Omental fat pad (tissue), 4 donors: Measurements from ENCODE around the gene RABGGTA. TPM values are rescaled to one million over a fixed set of nuclear protein-coding genes. Genes with fewer than 3 reads are reported as not detected.

ENCODE experiments used
- ATAC-seq: fragments of 150-250 bp; one replicate; pipeline ENCODE4 v1.9.1; 2016; ENCODE audit warnings: mild to moderate bottlenecking, moderate library complexity; ENCODE audit not compliant: low FRiP score
- DNase-seq: peaks from one replicate; pipeline ENCODE4 v3.0.0-alpha.2; 2019; ENCODE audit warnings: low spot score
- CTCF ChIP-seq, 3 donors: fragments of 450-650 bp; IDR thresholded peaks; one replicate each; pipeline ENCODE4 v1.5.1; 2016 to 2017; ENCODE audit warnings: antibody characterized with exemption in 3 of 3, mild to moderate bottlenecking in 3 of 3, moderate library complexity in 2 of 3
- total RNA-seq, 4 donors: library from RNA; depleted of rRNA; stranded (reverse); fragments of >200 nt; gene quantifications; one replicate each; pipeline ENCODE4 v1.1.0, GENCODE V29; 2016

Gene RABGGTA
- total RNA-seq, 4 donors from 2014 or later = 20.7 to 30.9 (median 25.0) TPM

DNA sequence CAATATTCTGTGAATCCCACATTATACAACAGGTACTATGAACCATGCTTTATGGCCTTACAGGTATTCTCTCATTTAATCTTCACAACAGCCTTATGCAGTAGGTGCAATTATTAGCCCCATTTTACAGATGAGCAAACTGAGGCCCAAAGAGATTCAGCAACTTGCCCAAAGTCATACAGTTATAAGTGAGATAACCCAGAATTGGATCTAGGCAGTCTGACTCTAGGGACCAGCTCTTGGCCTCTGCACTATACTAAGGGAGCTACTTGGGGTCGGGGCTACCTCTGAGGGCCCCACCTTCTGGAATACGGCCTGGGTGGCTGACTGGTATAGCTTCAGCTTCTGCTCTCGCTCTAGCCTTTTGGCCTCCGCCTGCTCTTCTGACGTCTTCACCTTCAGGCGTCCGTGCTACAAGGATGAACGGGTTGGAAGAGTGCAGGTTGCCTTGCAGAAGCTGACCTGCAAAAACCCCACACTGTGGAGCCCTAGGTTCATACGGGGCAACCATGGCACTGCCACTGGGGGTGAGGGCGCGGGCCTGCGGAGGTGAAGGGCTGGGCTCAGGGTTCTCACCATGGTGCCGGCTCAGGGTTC is 762 bp downstream of the RABGGTA start:
- TF ChIP-seq CTCF (IDR thresholded peaks at IDR 0.05) = no peak
- peak; percentile 7 for ATAC-seq
- DNase-seq = no peak

DNA sequence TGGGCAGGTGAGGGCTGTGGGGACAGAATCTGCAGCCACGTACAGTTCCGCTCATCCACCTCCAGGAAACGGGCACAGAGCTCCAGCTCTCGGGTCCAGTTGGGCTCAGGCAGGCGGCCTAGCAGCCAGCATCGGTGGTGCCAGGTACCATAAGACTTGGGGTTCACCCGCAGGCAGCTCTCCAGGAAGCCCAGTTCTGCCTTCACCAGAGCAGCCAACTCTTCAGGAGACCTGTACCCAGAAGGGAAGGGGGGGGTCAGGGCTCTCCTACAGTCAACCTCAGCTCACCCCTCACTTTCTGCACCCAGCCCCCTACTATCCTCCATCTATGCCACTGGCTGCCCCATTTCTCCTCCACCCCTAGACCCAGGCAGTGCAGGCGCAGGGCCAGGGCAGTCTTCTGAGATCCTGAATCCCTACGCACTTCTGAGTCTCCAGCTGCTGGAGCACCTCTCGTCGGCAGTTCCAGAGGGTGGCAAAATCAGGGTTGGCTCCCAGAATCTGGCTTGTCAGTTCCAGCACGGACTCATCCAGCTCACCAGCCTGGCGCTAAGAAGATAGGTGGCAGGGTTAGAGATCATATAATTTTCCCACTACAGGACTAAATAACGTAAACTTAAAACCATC is 1.4 kb downstream of the RABGGTA start:
- TF ChIP-seq CTCF (IDR thresholded peaks at IDR 0.05) = no peak
- ATAC-seq (no peak), DNase-seq (no peak)

- DNase-seq = no peak
- TF ChIP-seq CTCF (IDR thresholded peaks at IDR 0.05) = no peak
- ATAC-seq = no peak
Measured at GRCh38 chr14:24269368-24269767, 2.0 kb downstream of the RABGGTA start.

GRCh38 chr14:24268225-24268624 is 3.2 kb downstream of the RABGGTA start:
- DNase-seq = no peak
- no peak for ATAC-seq
- TF ChIP-seq CTCF (IDR thresholded peaks at IDR 0.05) = no peak

DNA sequence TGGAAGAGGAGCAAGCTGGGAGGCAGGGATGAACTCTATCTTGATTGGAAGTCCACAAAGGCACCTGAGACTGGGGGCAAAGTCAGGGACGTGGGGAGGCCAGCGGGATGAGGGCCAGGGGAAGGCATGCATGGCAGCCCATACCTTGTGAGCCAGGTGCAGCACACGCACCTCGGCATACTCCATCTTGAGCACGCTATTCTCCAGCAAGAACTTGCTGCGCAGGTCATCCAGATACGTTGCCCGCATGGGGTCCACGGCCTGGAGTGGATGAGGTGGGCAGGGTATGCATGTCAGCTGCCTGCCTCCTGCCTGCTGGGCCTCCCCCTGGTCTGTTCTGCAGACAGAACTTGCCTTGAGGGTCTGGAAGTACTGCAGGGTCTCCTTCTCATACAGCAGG is 3.9 kb downstream of the RABGGTA start:
- ATAC-seq (no peak), DNase-seq (no peak)
- TF ChIP-seq CTCF (IDR thresholded peaks at IDR 0.05) = no peak

- DNase-seq = no peak
- ATAC-seq = no peak
- TF ChIP-seq CTCF (IDR thresholded peaks at IDR 0.05) = no peak
Measured at GRCh38 chr14:24266344-24267244, 4.8 kb downstream of the RABGGTA start.
